HG02973 (cell line): ENCODE data around the gene OR2T35.

Experiments
- ATAC-seq: cut with Tn5 transposase; IDR thresholded peaks from one replicate; pipeline ENCODE4 v1.9.1; 2021; ENCODE audit warnings: moderate library complexity; ENCODE audit not compliant: unreplicated experiment

OR2T35 gene

GRCh38 chr1:248627971-248628844 is 16.9 kb downstream of the OR2T35 start:
- ATAC-seq = peak; percentile 70

- no peak for ATAC-seq
Observed at GRCh38 chr1:248625971-248626370, 19.1 kb downstream of the OR2T35 start.

DNA sequence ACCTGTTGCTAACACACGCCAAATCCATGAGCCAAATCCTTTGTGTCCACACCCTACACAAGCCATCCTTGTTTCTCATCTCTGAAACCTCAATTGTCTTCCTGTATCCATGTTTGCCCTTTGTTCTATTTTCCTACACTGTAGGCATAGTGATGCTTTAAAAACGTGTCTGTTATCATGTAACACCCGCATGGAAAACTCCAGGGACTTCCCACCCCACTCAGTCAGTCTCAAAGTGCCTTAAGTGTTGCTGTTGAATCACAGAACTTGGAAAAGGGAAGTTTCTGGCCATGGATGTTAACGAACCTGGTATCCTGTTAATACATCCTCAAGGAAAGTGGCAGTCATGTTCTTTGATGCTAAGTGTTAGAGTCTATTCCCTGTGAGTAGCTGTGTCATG is 19.9 kb downstream of the OR2T35 start:
- no peak for ATAC-seq

DNA sequence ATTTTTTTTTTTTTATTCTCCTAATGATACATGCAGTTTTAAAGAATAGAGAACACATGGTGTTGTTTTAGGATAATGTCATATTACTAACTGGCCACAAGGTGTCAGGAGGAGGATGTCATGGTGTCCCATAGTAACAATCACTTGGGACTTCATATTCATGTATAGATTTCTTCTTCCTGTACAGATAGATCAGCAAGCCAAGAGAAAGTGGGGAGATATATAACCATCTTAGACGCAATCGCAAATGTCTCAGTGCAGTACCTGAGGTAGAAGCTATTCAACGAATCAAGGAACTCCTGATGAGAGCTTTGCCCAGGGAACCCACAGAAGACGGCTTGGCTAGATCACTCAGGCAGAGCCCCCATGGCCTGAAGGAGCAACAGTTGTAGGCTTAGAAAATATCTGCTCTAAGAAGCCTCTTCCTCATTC is 22.5 kb downstream of the OR2T35 start:
- peak; percentile 98 for ATAC-seq

DNA sequence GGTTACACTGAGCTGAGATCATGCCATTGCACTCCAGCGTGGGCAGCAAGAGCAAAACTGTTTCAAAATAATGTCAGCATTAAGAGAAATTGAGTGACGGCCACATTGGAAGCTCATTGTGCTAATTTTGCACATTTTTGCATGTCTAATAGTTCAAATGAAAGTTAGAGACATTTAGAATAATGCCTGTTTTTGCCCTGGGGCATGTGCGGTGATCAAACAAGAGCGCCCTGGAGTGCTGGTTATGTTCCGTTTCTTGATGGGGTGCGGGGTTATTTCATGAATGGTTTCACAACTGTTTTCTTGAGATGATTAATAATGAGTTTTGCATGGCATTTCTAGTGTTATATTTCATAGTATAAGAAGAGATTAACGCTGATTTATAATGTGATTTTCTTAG is 23.3 kb downstream of the OR2T35 start:
- ATAC-seq = no peak

DNA sequence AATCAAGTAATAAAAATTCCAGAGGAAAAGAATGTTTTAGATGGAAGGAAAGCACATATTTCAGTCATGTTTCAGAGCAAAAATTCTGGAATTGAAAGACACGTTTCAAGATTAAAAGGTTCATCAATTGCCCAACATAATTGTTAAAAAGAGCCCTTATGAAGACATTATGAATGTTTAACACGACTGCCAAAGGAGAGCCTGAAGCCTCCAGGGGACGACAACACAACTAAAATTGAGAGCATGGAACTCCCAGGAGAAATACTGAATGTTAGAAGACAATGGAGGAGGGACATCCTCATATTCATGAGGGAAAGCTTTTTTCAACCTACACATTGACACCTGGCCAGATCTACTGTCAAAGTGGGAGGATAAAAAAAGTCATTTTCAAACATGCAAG is 26.2 kb downstream of the OR2T35 start:
- ATAC-seq = no peak

GRCh38 chr1:248618119-248618518 is 27.0 kb downstream of the OR2T35 start:
- no peak for ATAC-seq

DNA sequence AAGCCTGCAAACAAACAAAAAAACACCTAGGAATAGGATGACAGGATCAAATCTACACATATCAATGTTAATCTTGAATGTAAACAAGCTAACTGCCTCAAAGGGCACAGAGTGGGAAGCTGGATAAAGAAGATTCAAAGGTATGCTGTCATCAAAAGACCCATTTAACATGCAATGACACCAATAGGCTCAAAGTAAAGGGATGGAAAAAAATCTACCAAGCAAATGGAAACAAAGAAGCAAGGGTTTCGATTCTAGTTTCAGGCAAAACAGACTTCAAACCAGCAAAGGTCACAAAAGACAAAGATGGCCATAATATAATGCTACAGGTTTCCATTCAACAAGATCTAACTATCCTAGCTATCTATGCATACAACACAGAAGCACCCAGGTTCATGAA is 31.3 kb downstream of the OR2T35 start:
- peak; percentile 54 for ATAC-seq

DNA sequence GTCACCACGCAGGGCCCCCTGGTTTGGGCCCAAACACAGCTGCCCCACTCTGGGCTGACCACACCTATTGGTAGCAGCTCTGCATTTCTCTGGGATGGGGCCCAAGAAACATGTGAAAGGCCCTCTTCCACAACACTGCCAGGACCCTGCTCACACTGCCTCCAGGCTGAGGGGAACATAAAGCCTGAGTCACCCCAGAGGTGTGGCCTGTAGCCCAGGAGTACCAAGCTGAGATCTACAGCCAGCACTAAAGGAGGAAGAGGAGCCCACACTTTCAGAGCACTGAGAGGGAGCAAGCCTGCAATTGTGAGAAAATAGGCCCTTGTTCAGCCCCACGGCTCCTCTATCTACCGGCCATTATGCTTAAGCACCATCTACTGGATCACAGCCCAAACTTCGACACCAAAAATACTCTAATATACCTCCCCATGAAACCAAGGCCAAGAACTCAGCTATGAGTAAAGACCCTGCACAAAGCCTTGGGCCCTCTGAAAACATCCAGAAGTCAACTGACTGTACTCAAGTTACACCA is 33.1 kb downstream of the OR2T35 start:
- ATAC-seq = no peak

GRCh38 chr1:248610301-248610700 is 34.8 kb downstream of the OR2T35 start:
- ATAC-seq = no peak

DNA sequence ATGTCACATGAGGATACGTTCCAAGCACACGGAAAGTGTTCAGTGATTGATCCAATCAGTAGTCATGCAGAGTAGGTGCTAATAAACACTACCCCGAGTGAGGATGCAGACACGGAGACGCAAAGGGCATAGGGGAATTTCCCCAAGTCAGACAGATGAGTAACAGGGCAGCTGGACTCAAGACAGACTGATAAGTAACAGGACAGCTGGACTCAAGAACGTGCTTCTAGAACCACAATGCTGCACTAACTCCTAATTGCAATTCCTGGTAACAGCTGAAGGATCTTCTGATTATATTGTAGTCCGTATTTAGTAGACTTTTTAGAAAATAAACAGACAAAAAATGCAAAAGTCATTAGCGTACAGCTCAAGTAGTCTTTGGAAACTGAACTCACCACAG is 45.7 kb downstream of the OR2T35 start:
- ATAC-seq = no peak

GRCh38 chr1:248597589-248597988 is 47.5 kb downstream of the OR2T35 start, which contains the start of gene OR2T10:
TSS of gene OR2T10 (minus strand) at chr1:248597700. CDS start at chr1:248593768, 3,932 bp downstream.
- ATAC-seq = no peak

- no peak for ATAC-seq
Observed at GRCh38 chr1:248596615-248597014, 48.5 kb downstream of the OR2T35 start.

DNA sequence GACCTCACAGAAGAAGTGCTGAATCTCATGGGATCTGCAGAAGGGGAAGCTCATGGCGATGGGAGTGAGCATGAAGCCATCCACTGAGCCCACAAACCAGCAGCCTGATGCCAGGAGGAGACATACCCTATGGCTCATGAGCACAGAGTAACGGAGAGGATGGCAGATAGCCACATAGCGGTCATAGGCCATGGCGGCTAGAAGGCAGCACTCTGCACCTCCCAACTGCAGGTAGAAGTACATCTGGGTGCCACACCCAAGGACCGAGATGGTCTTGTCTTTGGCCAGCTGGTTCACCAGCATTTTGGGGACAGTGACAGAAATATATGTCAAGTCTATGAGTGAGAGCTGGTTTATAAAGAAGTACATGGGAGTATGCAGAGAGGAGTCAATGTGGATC is 51.9 kb downstream of the OR2T35 start:
- no peak for ATAC-seq

DNA sequence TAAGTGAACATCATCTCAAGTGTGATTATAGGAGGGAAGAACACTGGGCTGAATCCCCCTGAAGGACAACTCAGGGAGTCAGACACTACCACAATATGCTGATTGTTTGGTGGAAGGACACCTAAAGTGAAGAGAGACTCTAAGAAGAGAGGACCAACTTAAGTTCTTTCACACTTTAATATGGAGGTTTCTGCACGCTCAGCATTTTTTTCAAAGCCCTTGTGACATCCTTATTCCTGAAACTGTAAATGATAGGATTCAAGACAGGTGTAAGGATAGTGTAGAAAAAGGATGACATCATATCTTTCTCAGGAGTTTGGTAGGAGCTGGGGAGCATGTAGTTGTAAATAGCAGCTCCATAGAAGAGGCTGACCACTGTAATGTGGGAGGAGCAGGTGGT is 52.4 kb downstream of the OR2T35 start:
- no peak for ATAC-seq

- no peak for ATAC-seq
Observed at GRCh38 chr1:248590055-248590454, 55.0 kb downstream of the OR2T35 start.

DNA sequence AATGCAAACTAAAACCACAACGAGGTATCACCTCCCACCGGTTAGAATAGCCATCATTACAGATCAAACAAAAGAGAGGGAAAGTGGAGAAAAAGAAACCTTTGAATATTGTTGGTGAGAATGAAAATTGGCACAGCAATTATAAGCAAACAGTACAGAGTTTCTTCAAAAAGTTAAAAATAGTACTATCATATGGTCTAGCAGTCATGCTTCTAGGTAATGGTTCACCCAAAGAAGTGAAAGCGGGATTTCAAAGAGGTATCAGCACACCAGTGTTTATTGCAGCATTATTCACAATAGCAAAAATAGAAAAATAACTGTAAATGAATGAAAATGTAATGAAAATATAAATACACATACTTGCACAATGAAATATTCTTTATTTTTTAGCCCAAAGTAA is 55.7 kb downstream of the OR2T35 start:
- ATAC-seq = no peak
